Measurements from ENCODE around the gene PLCD3. TPM values are rescaled to one million over a fixed set of nuclear protein-coding genes. Genes with fewer than 3 reads are reported as not detected.

The PLCD3 gene
- total RNA-seq, 1 experiment from 2014 or later, result 55.8 TPM

- peak; percentile 96 for ATAC-seq
- peak within 1 kb of the TSS; percentile 99 for H3K4me3 Mint-ChIP-seq
- no peaks in the 10 kb centered on the region for H3K27me3 Mint-ChIP-seq (ENCODE audit: low read depth)
- ChIA-PET POLR2A (interaction anchor here (0.5 to 1.3 kb wide), 6 partner anchors 22 to 952 kb away, joined by 3 to 11 read pairs (median 3); partner anchors contain the start of gene HEXIM1), CTCF (interaction anchor here (0.6 to 2.7 kb wide), 11 partner anchors 12 to 141 kb away, joined by 3 to 19 read pairs (median 4); partner anchors contain the start of gene ACBD4)
- DNase-seq (ENCODE audit: low spot score), result peak; percentile 98
- peak within 1 kb of the TSS; percentile 100 for H3K27ac Mint-ChIP-seq
- H3K36me3 Mint-ChIP-seq, result peaks cover 6% of the 10 kb centered on the region
- H3K9me3 Mint-ChIP-seq, result no peaks in the 10 kb centered on the region
- H3K4me1 Mint-ChIP-seq, result peaks cover 4% of the 10 kb centered on the region
- no peak for TF ChIP-seq E2F4 (CRISPR knock-in tag; IDR thresholded peaks at IDR 0.05; ENCODE audit: borderline replicate concordance, low read depth)
- TF ChIP-seq IRF2 (CRISPR knock-in tag; IDR thresholded peaks at IDR 0.05; ENCODE audit: borderline replicate concordance, low read depth), result no peak
- TF ChIP-seq ATF3 (CRISPR knock-in tag; conservative IDR thresholded peaks at IDR 0.05), result no peak
- 0 out of 2 replicates have a peak, but pooled peaks have one; percentile 18 for TF ChIP-seq FOXP1 (CRISPR knock-in tag; IDR thresholded peaks at IDR 0.05; ENCODE audit: borderline replicate concordance)
- no peak for TF ChIP-seq MXD4 (CRISPR knock-in tag; IDR thresholded peaks at IDR 0.05; ENCODE audit: borderline replicate concordance)
- no peak for TF ChIP-seq NR3C1 (CRISPR knock-in tag; conservative IDR thresholded peaks at IDR 0.05; ENCODE audit: low read depth)
- peak; percentile 77; the same call in 1 of the 2 replicates for TF ChIP-seq GABPB1 (CRISPR knock-in tag; IDR thresholded peaks at IDR 0.05)
- TF ChIP-seq ZNF423 (CRISPR knock-in tag; IDR thresholded peaks at IDR 0.05), result no peak
- peak; percentile 56 for TF ChIP-seq MAX (CRISPR knock-in tag; IDR thresholded peaks at IDR 0.05)
- TF ChIP-seq JAZF1 (CRISPR knock-in tag; IDR thresholded peaks at IDR 0.05), result no peak
- TF ChIP-seq PRDM15 (CRISPR knock-in tag; IDR thresholded peaks at IDR 0.05), result peak; percentile 59; the same call in 1 of the 2 replicates
- peak; percentile 87 for TF ChIP-seq NFYB (CRISPR knock-in tag; conservative IDR thresholded peaks at IDR 0.05; ENCODE audit: low read depth)
- TF ChIP-seq FOXP4 (CRISPR knock-in tag; IDR thresholded peaks at IDR 0.05), result peak; percentile 22; the same call in 1 of the 2 replicates
- TF ChIP-seq NFE2L1 (CRISPR knock-in tag; IDR thresholded peaks at IDR 0.05), result peak; percentile 81
- TF ChIP-seq ATF6 (CRISPR knock-in tag; IDR thresholded peaks at IDR 0.05), result no peak
- TF ChIP-seq USF2 (CRISPR knock-in tag; IDR thresholded peaks at IDR 0.05), result peak; percentile 62
- TF ChIP-seq ARID4B (CRISPR knock-in tag; IDR thresholded peaks at IDR 0.05; ENCODE audit: borderline replicate concordance), result 0 out of 2 replicates have a peak, but pooled peaks have one; percentile 18
- peak; percentile 89 for TF ChIP-seq SP1 (CRISPR knock-in tag; conservative IDR thresholded peaks at IDR 0.05)
- no peak for TF ChIP-seq SMAD4 (CRISPR knock-in tag; IDR thresholded peaks at IDR 0.05)
- no peak for TF ChIP-seq ZBTB21 (CRISPR knock-in tag; IDR thresholded peaks at IDR 0.05; ENCODE audit: borderline replicate concordance)
- peak; percentile 35; the same call in 1 of the 2 replicates for TF ChIP-seq FOXK1 (CRISPR knock-in tag; IDR thresholded peaks at IDR 0.05)
Observed at GRCh38 chr17:45060797-45061605, 71.3 kb downstream of the PLCD3 start, which contains the start of gene NMT1. Gene NMT1 (plus strand): TSS chr17:45061317. CDS start chr17:45061330, 13 bp downstream.

Data from WTC11 (cell line).